Adrenal gland (tissue), 12 donors: ENCODE results near the gene ARPC4. TPM values are rescaled to one million over a fixed set of nuclear protein-coding genes. Genes with fewer than 3 reads are reported as not detected.
A peak's percentile ranks its signal among the peaks of the same experiment; 100 is the strongest.

Experiments used
- DNase-seq, 7 donors: peaks; one replicate each; pipeline ENCODE4 v3.0.0-alpha.2; 2019 to 2020
- H3K27ac ChIP-seq, 5 donors: fragments of 200-600 bp; sonication (generic) in 4 of 5; 1 replicate in 3 of 5; 2 replicates in 2 of 5; pipeline versions ENCODE4 v1.5.1 to v1.8.0; 2016 to 2020; ENCODE audit warnings: mild to moderate bottlenecking in 1 of 5
- H3K27me3 ChIP-seq: fragments of 200-600 bp; 2 replicates; pipeline ENCODE4 v1.8.0; 2021
- H3K36me3 ChIP-seq, 2 donors: fragments of 200-600 bp; replicated peaks in 1 of 2; 1 replicate in 1 of 2; 2 replicates in 1 of 2; pipeline versions ENCODE4 v1.5.1 to v1.8.0; 2018 to 2022
- H3K4me1 ChIP-seq, 2 donors: fragments of 200-600 bp; replicated peaks in 1 of 2; 1 replicate in 1 of 2; 2 replicates in 1 of 2; pipeline versions ENCODE4 v1.5.1 to v1.8.0; 2018 to 2021
- H3K4me3 ChIP-seq, 4 donors: fragments of 200-600 bp; sonication (generic) in 3 of 4; one replicate each; pipeline ENCODE4 v1.5.1; 2016 to 2018
- H3K9me3 ChIP-seq, 3 donors: fragments of 200-600 bp; sonication (generic) in 1 of 3; replicated peaks in 1 of 3; 1 replicate in 2 of 3; 2 replicates in 1 of 3; pipeline versions ENCODE4 v1.5.1 to v1.8.0; 2016 to 2021
- CTCF ChIP-seq, 6 experiments: fragments of 450-650 bp in 4 of 6; fragments of 200-600 bp in 2 of 6; sonication (generic) in 1 of 6; IDR thresholded peaks; 1 replicate in 5 of 6; 2 replicates in 1 of 6; pipeline versions ENCODE4 v1.5.1 to v1.8.0; 2016 to 2021; ENCODE audit warnings: antibody characterized with exemption in 6 of 6, mild to moderate bottlenecking in 2 of 6, moderate library complexity in 1 of 6
- POLR2A ChIP-seq, 2 donors: fragments of 450-650 bp; IDR thresholded peaks; one replicate each; pipeline ENCODE4 v1.6.1; 2017; ENCODE audit warnings: antibody characterized with exemption in 2 of 2, mild to moderate bottlenecking in 2 of 2, moderate library complexity in 1 of 2
- WGBS, 4 donors: extraction: QIAGEN DNeasy Blood & Tissue Kit in 2 of 4; methylation state at CpG; one replicate each; pipeline versions ENCODE4 v1.1.5 to v1.1.7; 2013 to 2017; 5-methylcytosine and 5-hydroxymethylcytosine counted together
- intact Hi-C, 2 donors: fragments of 100-400 bp; cut with DNase I; formaldehyde crosslinking; loops; one replicate each; pipeline versions ENCODE4 v1.14.1 to v1.15.0; 2022 to 2023
- polyA plus RNA-seq, 3 donors: library from polyadenylated mRNA; stranded (reverse); fragments of 200-250 nt in 2 of 3; fragments of 350-450 nt in 1 of 3; fragmentation: Illumina TruSeq in 1 of 3; extraction: RNeasy Lipid Tissue Mini Kit (QIAGEN cat#74804) in 1 of 3; gene quantifications; one replicate each; pipeline ENCODE4 v1.2.3, GENCODE V29; 2013 to 2014
- total RNA-seq, 9 donors: library from RNA; depleted of rRNA in 4 of 9; stranded (reverse); fragments of >200 nt in 4 of 9; fragments of 120-200 nt in 1 of 9; fragmentation: NEBNext Ultra II Directional in 1 of 9; extraction: Animal tissue kit (Norgen Biotek cat#: 25700) in 1 of 9; gene quantifications; one replicate each; pipeline versions ENCODE4 v1.1.0 to v1.2.4, GENCODE V29; 2013 to 2023
- donor health status: healthy with polysubstance abuse.
- donor health status: Bipolar disorder and iron deficiency.
- donor health status: DM: yes; HTN: yes; CAD: no.
- donor health status: DM: no; HTN: no; CAD: no.
- donor health status: DM: no; HTN: no; CAD: no.
- donor health status: DM: yes; HTN: yes; CAD: no.

Gene ARPC4
- total and polyA plus RNA-seq, 12 donors: 75.8 to 249 (median 176) TPM

GRCh38 chr3:9776896-9777693 lies 15.8 kb upstream of the ARPC4 start:
- H3K4me3 ChIP-seq: no peak overlapping the region
- H3K4me1 ChIP-seq: peaks cover 23 to 58% of the 10 kb centered on the region in 2 donors
- peaks cover 0 to 10% of the 10 kb centered on the region in 2 donors for H3K36me3 ChIP-seq
- TF ChIP-seq CTCF (IDR thresholded peaks at IDR 0.05) (no peak), POLR2A (IDR thresholded peaks at IDR 0.05) (no peak)
- no peaks in the 10 kb centered on the region for H3K9me3 ChIP-seq
- H3K27ac ChIP-seq: peak overlapping the region in 3 of 5 donors; percentile 39 to 73 (median 64)
- no peaks in the 10 kb centered on the region for H3K27me3 ChIP-seq
- intact Hi-C loops: no loop called here
- WGBS, 4 donors: 76 to 79% (median 77%) methylated on average over 4 to 5 of the region's 5 CpGs
- DNase-seq: no peak

GRCh38 chr3:9777694-9778021 lies 15.2 kb upstream of the ARPC4 start:
- intact Hi-C loops: no loop called here
- TF ChIP-seq CTCF (IDR thresholded peaks at IDR 0.05): no peak
- no peak for TF ChIP-seq POLR2A (IDR thresholded peaks at IDR 0.05)
- H3K27ac ChIP-seq: peak overlapping the region in 3 of 5 donors; percentile 39 to 73 (median 64)
- H3K4me3 ChIP-seq: no peak overlapping the region
- peaks cover 28 to 63% of the 10 kb centered on the region in 2 donors for H3K4me1 ChIP-seq
- 56 to 89% (median 80%) methylated on average over 1 of the region's 1 CpG for WGBS, 4 donors
- H3K27me3 ChIP-seq: no peaks in the 10 kb centered on the region
- H3K36me3 ChIP-seq: peaks cover 0 to 15% of the 10 kb centered on the region in 2 donors
- H3K9me3 ChIP-seq: no peaks in the 10 kb centered on the region
- no peak for DNase-seq

GRCh38 chr3:9778143-9779074 lies 14.5 kb upstream of the ARPC4 start:
- Histone ChIP-seq H3K9me3 (no peaks in the 10 kb centered on the region), H3K27me3 (no peaks in the 10 kb centered on the region), H3K27ac (peak overlapping the region in 3 of 5 donors; percentile 39 to 73 (median 64)), H3K4me3 (no peak overlapping the region), H3K36me3 (peaks cover 0 to 21% of the 10 kb centered on the region in 2 donors), H3K4me1 (peaks cover 28 to 63% of the 10 kb centered on the region in 2 donors)
- TF ChIP-seq CTCF (IDR thresholded peaks at IDR 0.05): no peak
- no peak for TF ChIP-seq POLR2A (IDR thresholded peaks at IDR 0.05)
- DNase-seq: peak in 5 of 7 donors; percentile 59 to 72 (median 67)
- WGBS, 4 donors: 59 to 80% (median 78%) methylated on average over 4 to 5 of the region's 5 CpGs
- intact Hi-C loops: no loop called here

GRCh38 chr3:9779075-9779593 lies 13.7 kb upstream of the ARPC4 start:
- no peak for TF ChIP-seq CTCF (IDR thresholded peaks at IDR 0.05)
- no peak for TF ChIP-seq POLR2A (IDR thresholded peaks at IDR 0.05)
- no peaks in the 10 kb centered on the region for H3K27me3 ChIP-seq
- no peak overlapping the region for H3K4me3 ChIP-seq
- peaks cover 0 to 28% of the 10 kb centered on the region in 2 donors for H3K36me3 ChIP-seq
- 73 to 90% (median 77%) methylated on average over 3 to 6 of the region's 6 CpGs for WGBS, 4 donors
- no peaks in the 10 kb centered on the region for H3K9me3 ChIP-seq
- intact Hi-C loops: no loop called here
- peaks cover 32 to 67% of the 10 kb centered on the region in 2 donors for H3K4me1 ChIP-seq
- DNase-seq: no peak
- H3K27ac ChIP-seq: peak overlapping the region in 3 of 5 donors; percentile 39 to 73 (median 72)
